ENCODE results near the gene IQCM.

Gene IQCM

GRCh38 chr4:149321438-149321837 lies 494.2 kb downstream of the IQCM start:
- DNase-seq (ENCODE audit: low read depth in 2 of 2, low spot score in 1 of 2), result no peak

- DNase-seq (ENCODE audit: low read depth in 2 of 2, low spot score in 1 of 2), result no peak
These were observed 504.6 kb downstream of the IQCM start for GRCh38 chr4:149311076-149311475.

GRCh38 chr4:149306537-149306936 lies 509.1 kb downstream of the IQCM start:
- DNase-seq (ENCODE audit: low read depth in 2 of 2, low spot score in 1 of 2), result no peak

Measured in stimulated activated CD8-positive, alpha-beta memory T cell treated with anti-CD3 and anti-CD28 coated beads, Interleukin-4, amount 100 ng/mL, for 1 hour (primary cell).